ENCODE measurements around the gene CHMP3.
"Not testable (repeated sequence)": the region's sequence is repeated elsewhere in the genome, so short reads cannot be mapped to it uniquely, and the experiment has no call there.

The CHMP3 gene

GRCh38 chr2:86512034-86512433 lies 51.2 kb downstream of the CHMP3 start:
- DNase-seq (ENCODE audit: low read depth in 2 of 2) = no peak

- DNase-seq (ENCODE audit: low read depth in 2 of 2) = no peak
These were observed 52.8 kb downstream of the CHMP3 start for GRCh38 chr2:86510436-86510933.

GRCh38 chr2:86507600-86507999 lies 55.6 kb downstream of the CHMP3 start:
- DNase-seq (ENCODE audit: low read depth in 2 of 2) = no peak

- DNase-seq (ENCODE audit: low read depth in 2 of 2) = no peak
These were observed 62.7 kb downstream of the CHMP3 start for GRCh38 chr2:86500325-86501083.

GRCh38 chr2:86499326-86499725 lies 63.9 kb downstream of the CHMP3 start:
- no peak for DNase-seq (ENCODE audit: low read depth in 2 of 2)

GRCh38 chr2:86498468-86499260 lies 64.6 kb downstream of the CHMP3 start:
- DNase-seq (ENCODE audit: low read depth in 2 of 2) = no peak

- DNase-seq (ENCODE audit: low read depth in 2 of 2) = not testable (repeated sequence)
These were observed 66.9 kb downstream of the CHMP3 start for GRCh38 chr2:86496391-86496790.

GRCh38 chr2:86492048-86492453 lies 71.2 kb downstream of the CHMP3 start:
- no peak for DNase-seq (ENCODE audit: low read depth in 2 of 2)

- DNase-seq (ENCODE audit: low read depth in 2 of 2) = no peak
These were observed 72.2 kb downstream of the CHMP3 start for GRCh38 chr2:86491088-86491487.

- DNase-seq (ENCODE audit: low read depth in 2 of 2) = no peak
These were observed 73.0 kb downstream of the CHMP3 start for GRCh38 chr2:86490245-86490644.

GRCh38 chr2:86489542-86489941 lies 73.7 kb downstream of the CHMP3 start:
- DNase-seq (ENCODE audit: low read depth in 2 of 2) = no peak

- DNase-seq (ENCODE audit: low read depth in 2 of 2) = no peak
These were observed 74.5 kb downstream of the CHMP3 start for GRCh38 chr2:86488561-86489250.

GRCh38 chr2:86487062-86487461 lies 76.2 kb downstream of the CHMP3 start:
- no peak for DNase-seq (ENCODE audit: low read depth in 2 of 2)

- DNase-seq (ENCODE audit: low read depth in 2 of 2) = no peak
These were observed 77.4 kb downstream of the CHMP3 start for GRCh38 chr2:86485802-86486201.

- DNase-seq (ENCODE audit: low read depth in 2 of 2) = no peak
These were observed 78.1 kb downstream of the CHMP3 start for GRCh38 chr2:86485103-86485502.

GRCh38 chr2:86484385-86484784 lies 78.9 kb downstream of the CHMP3 start:
- DNase-seq (ENCODE audit: low read depth in 2 of 2) = no peak

- DNase-seq (ENCODE audit: low read depth in 2 of 2) = no peak
These were observed 81.2 kb downstream of the CHMP3 start for GRCh38 chr2:86482034-86482433.

GRCh38 chr2:86480105-86480504 lies 83.1 kb downstream of the CHMP3 start:
- no peak for DNase-seq (ENCODE audit: low read depth in 2 of 2)

GRCh38 chr2:86477349-86477748 lies 85.9 kb downstream of the CHMP3 start:
- no peak for DNase-seq (ENCODE audit: low read depth in 2 of 2)

GRCh38 chr2:86476918-86477317 lies 86.3 kb downstream of the CHMP3 start:
- no peak for DNase-seq (ENCODE audit: low read depth in 2 of 2)

- no peak for DNase-seq (ENCODE audit: low read depth in 2 of 2)
These were observed 87.2 kb downstream of the CHMP3 start for GRCh38 chr2:86476092-86476491.

- DNase-seq (ENCODE audit: low read depth in 2 of 2) = no peak
These were observed 91.6 kb downstream of the CHMP3 start for GRCh38 chr2:86471637-86472036.

Data from stimulated activated CD8-positive, alpha-beta memory T cell treated with anti-CD3 and anti-CD28 coated beads, Interleukin-2, amount 100 ng/mL, for 48 hours (primary cell).